GM18508 (cell line): ENCODE results near the gene CBR1.
A peak's percentile ranks its signal among the peaks of the same experiment; 100 is the strongest.

Source experiments
- ATAC-seq: cut with Tn5 transposase; IDR thresholded peaks from one replicate; pipeline ENCODE4 v1.9.1; 2021; ENCODE audit warnings: moderate number of reproducible peaks; ENCODE audit not compliant: insufficient read depth, unreplicated experiment

The CBR1 gene

DNA sequence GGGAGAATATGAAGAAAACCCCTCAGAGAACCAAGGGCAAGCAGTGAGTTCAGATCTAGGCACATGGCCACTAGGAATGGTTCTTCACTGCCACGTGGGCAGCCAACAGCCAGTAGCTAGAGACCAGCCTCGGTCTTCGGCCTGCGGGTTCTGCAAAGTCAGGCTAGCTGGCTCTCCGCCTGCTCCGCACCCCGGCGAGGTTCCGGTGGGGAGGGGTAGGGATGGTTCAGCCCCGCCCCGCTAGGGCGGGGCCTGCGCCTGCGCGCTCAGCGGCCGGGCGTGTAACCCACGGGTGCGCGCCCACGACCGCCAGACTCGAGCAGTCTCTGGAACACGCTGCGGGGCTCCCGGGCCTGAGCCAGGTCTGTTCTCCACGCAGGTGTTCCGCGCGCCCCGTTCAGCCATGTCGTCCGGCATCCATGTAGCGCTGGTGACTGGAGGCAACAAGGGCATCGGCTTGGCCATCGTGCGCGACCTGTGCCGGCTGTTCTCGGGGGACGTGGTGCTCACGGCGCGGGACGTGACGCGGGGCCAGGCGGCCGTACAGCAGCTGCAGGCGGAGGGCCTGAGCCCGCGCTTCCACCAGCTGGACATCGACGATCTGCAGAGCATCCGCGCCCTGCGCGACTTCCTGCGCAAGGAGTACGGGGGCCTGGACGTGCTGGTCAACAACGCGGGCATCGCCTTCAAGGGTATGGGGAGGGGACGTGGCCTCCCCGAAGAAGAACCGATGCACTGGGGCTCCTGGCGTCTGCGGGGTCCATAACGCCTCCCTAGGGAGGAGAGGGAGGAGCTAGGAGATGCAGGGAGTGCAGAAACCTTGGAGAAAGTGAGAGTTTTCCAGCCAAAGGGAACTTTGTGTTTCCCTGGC is at the start of gene CBR1:
Gene CBR1, plus strand, starts transcription at position 312 of the 871 bp plus-strand sequence. Its CDS starts 92 bp downstream, at position 404.
- ATAC-seq = no peak

DNA sequence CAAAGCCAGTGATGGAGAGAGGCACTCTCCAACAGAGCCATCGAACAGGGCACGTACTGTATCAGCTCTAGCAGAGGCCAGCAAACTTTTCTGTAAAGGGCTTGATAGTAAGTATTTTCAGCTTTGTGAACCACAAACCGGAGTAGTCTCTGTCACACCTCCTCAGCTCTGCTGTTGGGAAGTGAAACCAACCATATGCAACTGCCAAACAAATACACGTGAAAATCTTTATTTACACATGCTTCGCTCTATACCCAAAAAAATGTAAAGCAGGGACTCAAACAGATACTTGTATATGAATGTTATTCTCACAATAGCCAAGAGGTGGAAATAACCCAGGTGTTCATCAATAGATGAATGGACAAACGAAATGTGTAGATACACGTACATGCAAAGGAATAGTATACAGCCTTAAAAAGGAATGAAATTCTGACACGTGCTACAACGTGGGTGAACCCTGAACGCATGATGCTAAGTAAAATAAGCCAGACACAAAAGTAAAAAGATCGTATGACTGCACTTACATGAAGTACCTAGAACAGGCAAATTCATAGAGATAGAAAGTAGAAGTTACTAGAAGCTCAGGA is 48.5 kb upstream of the CBR1 start:
- ATAC-seq = no peak

DNA sequence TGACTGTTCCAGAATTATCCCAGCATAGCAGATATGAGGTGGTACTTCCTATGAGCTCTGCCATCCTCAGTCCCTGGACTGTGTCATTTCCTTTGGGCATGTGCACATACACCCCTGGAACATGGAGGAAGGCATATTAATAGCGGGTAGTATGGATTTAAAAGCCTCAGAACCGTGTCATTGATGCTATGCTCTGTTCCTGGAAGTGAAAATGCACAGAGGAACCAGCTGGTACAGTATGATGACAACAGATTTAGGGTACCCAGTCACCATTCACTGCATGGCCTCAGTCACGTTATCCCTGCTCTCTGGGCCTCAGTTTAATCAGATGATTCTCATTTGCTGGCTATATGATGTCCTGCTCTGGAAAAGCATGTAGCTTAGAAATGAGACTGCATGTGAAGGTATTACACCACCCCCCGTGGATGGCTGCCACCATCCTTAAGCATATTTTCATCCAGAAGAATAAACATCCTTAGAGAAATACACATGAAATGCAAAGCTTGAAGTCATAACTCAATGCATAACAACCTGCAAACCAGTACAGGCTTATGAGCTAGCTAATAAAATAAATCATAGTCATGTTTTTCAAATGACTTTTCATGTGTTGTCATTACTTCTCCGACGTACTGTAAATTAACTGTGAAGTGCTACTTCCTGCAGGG is 47.3 kb upstream of the CBR1 start:
- ATAC-seq = no peak

DNA sequence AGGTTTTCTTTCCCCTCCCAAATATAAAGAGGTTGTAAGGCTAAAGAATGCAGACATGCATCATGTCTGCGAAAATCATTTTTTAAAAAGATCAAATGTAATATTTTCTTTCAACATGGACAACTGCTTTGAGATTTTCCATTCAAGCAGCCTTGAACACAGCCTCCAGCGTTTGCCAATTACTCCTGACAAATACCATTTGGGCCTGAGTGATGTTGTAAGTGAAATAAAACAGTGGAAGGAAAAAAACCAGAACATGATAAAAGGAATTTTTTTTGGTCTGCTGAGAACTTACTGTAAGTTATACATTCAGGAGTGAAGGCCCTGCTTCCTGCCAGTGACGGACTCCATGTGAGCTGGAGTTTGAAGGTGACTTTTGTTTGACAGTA is 46.7 kb upstream of the CBR1 start:
- no peak for ATAC-seq

DNA sequence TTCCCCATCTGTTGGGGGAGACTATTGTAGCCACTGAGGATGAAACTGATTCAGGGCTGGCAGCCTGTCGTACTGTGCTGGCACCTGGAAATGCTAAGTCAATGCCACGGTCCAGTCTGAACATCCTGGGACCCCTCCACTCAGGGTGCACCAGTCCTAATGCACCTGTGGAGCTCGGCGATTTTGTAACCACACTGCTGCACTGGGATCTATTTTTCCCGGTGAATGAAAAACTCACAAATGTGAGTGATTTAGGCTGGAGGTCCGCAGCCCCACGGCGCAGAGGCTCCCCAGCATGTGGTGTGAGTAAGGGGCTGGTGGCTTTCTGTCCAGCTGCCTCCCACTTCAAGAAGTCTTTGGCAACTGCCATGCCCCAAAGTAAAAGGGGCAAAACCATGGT is 45.0 kb upstream of the CBR1 start:
- ATAC-seq = no peak

DNA sequence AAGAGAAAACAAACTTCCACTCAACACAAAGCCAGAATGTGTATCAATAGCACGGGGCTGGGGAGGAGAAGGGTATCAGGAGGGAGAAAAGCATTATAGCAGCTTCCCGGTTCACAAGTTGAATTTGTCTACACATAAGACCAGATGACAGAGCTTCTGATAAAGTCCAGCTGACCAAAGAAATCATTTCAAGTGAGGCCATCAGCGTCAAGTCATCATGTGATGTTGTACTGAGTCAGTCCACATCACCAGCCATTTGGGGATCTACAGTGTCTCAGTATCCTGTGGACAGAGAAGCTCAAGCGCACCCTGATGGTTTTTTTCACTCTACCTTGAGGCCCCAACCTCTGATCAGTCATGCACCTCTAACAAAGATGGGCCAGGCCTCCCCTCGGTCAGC is 42.5 kb upstream of the CBR1 start:
- ATAC-seq = no peak

DNA sequence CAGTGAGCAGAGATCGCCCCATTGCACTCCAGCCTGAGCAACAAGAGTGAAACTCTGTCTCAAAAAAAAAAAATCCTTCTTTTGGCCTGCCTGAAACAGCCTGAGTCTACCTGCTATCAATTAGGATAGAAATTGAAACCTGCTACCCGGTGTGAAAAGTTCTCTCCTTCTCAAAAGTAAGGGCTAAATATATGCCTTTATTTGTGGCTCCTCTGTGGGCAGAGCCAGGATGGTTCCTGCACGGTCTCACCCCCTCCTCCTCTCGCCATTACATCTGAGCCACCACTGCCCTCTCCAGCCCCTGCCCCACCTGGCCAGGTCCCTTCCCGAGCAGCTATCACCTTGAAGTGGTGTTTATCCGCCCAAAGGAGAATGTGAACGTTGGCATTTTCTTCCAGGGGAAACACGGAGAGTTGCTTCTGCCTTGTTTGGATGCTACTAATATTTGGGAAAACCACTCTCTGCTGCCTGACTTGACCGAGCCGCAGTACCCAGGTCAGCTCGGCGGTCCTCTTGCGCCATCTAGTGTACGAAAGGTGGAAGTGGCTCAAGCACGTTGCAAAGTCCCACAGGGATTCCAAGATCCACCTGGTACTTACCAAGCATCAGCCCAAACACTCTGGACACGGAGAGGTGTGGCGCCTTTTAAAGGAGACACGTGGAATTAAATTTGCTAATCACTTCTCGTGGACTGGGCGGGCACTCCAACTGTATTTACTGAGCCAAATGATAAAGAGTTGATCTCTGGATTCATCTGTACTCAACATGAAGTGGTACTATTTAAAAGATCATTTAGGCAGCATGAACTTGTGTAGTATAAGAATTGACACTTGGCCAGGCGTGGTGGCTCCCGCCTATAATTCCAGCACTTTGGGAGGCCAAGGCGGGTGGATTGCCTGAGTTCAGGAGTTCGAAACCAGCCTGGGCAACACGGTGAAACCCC is 41.4 kb upstream of the CBR1 start:
- ATAC-seq = peak; percentile 58

DNA sequence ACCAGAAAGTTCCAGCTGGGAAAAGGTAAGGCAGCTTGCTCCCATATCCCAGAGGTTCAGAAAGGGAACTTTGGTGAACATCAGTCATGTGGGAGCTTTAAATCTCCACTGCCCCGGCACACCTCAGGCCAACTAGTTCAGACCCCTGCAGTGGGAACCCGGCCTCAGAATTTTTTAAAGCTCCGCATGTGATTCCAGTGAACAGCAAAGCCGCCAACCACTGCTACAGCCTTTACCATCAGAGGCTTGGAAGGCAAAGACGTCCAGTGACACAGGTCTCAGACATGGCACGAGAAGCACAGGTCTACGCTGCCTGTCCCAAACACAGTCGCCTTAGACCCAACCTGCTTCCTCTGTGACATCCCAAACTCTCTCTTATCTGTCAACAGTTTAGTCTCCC is 40.5 kb upstream of the CBR1 start:
- no peak for ATAC-seq

DNA sequence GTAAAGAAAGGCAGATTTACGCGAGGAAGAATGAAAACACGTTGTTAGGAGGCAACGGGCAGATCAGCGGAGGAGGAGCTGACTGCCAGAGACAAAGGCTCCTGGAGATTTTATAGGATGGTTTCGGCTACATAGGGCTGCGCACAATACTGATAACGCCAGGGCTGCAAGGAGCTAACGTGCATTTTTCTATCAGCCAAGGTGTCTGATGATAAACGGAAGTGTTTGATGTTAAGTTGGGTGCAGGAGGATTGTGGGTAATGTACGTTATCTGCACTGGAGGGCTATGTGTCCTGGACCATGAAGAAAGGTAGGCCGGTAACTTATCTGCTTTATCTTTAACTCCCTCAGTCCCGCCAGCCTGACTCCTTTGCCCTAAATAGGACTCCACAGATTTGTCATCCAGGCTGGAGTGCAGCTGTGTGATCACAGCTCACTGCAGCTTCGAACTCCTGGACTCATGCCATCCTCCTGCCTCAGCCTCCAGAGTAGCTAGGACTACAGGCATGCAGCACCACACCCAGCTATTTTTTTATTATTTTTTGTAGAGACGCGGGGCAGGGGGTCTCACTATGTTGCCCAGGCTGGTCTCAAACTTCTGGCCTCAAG is 39.1 kb upstream of the CBR1 start:
- ATAC-seq = no peak

DNA sequence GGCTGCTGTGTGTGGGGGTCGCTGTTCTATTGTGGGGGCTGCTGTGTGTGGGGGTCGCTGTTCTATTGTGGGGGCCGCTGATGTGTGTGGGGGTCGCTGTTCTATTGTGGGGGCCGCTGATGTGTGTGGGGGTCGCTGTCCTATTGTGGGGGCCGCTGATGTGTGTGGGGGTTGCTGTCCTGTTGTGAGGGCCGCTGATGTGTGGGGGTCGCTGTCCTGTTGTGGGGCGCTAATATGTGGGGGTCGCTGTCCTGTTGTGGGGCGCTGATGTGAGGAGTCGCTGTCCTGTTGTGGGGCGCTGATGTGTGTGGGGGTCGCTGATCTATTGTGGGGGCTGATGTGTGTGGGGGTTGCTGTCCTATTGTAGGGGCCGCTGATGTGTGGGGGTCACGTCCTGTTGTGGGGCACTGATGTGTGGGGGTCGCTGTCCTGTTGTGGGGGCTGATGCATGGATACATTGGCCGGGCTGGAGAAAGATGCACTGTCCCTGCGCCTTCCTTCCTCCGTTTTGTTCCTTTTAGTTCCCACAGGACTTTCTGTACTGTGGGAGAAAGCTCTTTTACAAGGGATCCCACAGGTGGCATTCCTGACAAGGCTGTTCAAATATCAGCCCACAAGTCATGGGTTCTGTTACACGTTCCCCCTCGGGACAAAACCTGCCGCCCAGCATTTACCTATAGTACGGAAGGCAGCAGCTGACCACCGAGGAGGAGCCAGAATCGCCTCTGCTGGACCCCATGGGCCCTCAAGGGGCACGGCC is 37.0 kb upstream of the CBR1 start:
- no peak for ATAC-seq

DNA sequence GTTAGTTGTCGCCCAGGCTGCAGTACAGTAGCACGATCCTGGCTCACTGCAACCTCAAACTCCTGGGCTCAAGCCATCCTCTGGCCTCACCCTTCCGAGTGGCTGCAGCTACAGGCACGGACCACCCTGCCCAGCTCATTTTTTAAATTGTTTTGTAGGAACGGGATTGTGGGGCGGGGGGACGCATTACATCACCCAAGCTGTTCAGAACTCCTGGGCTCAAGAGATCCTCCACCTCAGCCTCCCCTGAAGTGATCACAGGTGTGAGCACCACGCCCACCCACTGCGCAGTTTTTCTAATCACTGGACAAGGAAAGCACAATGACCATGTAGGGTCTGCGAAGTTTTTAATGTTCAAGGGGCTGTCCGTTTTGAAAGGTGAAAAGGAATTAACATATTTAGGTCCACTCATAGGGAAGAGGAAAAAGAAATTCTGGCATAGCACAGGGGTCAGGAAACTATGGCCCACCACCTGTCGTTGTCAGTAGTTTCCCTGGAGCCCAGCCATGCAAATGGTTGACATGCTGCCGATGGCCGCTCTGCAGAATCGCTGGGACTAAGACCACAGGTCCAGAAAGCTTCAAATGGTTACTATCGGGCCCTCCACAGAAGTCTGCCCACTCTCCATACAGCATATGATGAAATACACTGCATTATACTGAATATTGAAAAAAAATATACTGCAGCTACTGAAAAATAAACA is 35.5 kb upstream of the CBR1 start:
- no peak for ATAC-seq

DNA sequence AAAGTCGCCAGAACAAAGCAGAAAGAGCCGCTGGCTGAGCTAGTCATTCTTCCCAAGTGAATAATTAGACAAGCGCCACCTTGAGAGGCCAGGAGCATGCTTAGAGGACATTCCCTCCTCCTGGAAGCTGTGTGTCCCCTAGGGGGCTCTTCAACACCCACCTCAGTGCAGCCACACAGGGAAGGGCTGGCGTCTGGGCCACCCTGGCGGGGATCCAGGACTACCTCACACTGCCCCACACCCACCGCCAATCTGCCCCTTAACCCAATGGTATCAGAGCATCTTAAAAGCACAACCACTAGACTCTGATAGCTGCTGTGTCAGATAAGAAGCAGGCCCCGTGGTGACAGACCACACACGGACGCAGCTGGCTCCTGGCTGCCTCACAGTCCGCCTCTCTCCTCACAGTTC is 34.4 kb upstream of the CBR1 start:
- no peak for ATAC-seq

DNA sequence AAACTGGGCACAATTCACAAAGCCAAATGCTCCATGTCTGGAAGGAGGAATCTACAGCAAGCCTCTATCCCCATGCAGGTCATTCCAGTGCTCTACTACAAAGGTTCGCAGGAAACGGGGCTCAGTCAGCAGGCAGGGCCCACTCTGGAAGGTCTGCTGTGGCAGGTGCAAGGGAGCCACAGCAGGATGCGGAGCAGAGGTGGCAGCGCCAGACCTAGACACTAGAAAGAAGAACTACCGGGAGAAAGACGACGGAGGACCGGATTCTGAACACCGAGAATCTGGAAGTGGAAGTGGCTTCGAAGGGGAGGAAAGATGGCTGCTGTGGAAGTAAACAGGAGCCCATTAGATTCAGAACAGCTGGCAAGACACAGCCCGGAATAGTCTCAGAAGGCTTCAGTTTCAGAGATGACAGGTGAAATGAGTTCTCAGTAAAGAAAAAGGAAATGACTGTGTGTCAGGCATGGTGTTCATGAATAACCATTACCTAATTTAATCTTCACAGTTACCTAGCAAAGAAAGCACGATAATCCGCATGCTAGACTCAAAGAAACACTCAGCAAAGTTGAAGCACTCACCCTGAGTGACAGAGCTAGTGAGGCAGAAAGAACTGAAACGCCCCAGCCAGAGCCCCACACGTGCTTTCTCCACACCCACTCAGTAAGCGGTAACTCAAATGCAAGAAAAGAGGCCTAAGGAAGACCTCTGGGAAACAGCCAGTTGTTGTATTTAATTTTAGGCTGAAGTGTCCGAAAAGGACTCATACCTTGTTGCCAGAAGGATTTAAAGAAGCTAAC is 30.9 kb upstream of the CBR1 start:
- ATAC-seq = no peak

DNA sequence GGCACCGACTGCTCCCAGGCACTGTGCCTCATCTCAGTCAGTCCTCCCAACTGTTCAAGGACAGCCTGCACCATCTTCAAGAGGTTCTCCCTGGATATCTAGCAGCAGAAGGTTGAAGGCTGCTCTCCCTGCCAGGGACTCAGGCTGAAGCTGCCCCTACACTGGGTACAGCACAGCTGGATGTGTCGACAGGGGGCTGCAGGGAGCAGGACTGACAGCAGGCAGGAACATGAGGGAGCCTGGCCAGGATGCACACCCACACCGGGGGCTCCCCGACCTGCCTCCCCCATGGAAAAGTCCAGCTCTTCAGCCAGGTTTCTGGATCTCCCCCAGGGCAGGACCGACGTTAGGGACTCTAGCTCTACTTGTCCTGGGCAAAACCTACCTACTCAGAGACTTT is 30.0 kb upstream of the CBR1 start:
- ATAC-seq = no peak

DNA sequence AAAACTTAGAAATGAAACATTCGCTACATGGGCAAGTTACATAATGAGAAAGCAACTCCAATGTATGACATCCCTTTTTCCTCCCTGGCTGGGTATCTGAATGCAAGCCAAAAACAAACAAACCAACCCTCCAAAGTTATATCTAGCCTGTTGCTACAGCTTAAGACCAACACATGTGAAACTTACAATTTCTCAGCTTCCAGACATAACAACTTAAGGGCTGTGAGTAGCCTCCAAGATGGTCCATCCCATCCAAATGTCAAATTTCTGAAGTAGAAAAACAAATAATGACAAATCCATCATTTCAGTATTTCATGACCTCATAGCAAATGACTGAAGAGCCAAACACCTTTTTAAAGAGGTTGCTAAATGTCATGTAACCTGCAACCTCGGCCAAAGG is 29.4 kb upstream of the CBR1 start:
- no peak for ATAC-seq

DNA sequence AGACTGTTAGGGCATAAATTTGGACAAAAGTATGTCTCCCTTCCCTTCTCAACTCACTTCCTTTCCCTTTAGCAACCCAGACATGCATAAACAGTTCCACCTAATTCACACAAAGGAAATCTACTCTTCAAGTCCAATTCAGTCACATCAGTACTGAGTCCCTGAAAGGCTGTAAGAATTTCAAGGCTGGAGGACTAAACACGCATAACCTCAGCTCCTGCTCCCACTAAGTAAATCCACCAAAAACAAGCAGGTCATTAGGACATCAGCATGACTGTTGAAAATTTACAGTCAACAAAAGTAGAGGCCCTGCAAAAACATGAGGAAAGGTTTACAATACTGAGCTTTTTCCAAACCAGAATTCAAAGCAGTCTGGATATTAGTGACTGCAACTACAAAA is 27.9 kb upstream of the CBR1 start:
- ATAC-seq = no peak

DNA sequence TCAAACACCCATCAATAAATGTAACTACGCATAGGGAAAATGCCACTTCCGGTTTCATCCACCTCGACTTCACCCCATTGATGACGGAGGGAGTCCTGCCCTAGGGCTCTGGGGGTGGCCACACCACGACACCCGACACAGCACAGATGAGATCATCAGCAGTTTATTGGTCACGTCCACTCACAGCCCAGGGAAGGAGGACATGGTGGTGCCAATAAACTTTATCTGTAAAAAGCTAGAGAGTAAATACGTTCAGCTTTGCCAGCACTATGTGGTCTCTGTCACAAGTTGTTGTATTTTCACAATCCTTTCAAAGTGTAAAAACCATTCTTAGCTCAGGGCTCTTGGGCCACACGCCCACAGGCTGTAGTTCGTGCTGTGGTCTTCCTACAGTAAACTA is 25.8 kb upstream of the CBR1 start:
- no peak for ATAC-seq

DNA sequence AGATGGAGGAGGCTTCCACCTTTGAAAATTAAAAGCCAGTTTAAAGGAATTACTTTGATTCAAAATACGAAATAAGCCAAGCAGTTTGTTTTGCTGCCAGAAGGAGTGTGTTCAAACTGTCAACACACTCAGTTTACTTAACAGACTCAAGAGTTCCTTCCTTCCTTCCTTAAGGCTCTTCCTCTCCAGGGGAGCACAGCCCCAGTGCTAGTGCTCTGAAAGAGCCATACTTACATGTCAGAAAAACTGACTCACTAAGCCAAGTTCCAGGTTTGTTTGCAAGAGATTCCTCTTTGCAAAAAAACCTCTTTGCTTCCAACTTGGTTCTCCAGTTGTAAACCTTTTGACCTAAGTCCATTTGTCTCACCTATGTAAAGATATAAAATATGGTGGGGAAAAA is 23.8 kb upstream of the CBR1 start:
- no peak for ATAC-seq
